ENCODE data around the gene CTAGE1. TPM values are rescaled to one million over a fixed set of nuclear protein-coding genes. Genes with fewer than 3 reads are reported as not detected.

The CTAGE1 gene
- polyA plus RNA-seq, 1 of the 3 experiments (the other 2 are of a cell fraction): 0.07 TPM

GRCh38 chr18:22447792-22448191 lies 30.1 kb upstream of the CTAGE1 start (continued):
- TF ChIP-seq MEF2A (IDR thresholded peaks at IDR 0.05; ENCODE audit: borderline replicate concordance, low read depth) (no peak), CHD2 (IDR thresholded peaks at IDR 0.05; ENCODE audit: low read length, partially characterized antibody) (no peak), JUND (IDR thresholded peaks at IDR 0.05) (no peak)

GRCh38 chr18:22446911-22447310 lies 29.2 kb upstream of the CTAGE1 start:
- H3K9me2 ChIP-seq: no peaks in the 10 kb centered on the region
- H3K36me3 ChIP-seq (replicated peaks in 1 of 2; ENCODE audit: control insufficient read depth in 1 of 2, insufficient read depth in 2 of 2, low read length in 1 of 2): no peaks in the 10 kb centered on the region
- no peak overlapping the region for H3K4me2 ChIP-seq
- H3K4me3 ChIP-seq (ENCODE audit: low read depth in 2 of 2, low read length in 1 of 2): no peak overlapping the region
- 5% methylated on average over 4 of the region's 4 CpGs for WGBS (ENCODE audit: low lambda C conversion rate)
- 0 out of 2 replicates have a peak, but pooled peaks cover 3% of the 10 kb centered on the region for H3K9me3 ChIP-seq
- H3F3A ChIP-seq (replicated peaks; ENCODE audit: insufficient read depth): no peaks in the 10 kb centered on the region
- ChIA-PET CTCF (interaction anchor here (1.9 kb wide), 1 partner anchor 12 kb away, joined by 7 read pairs; no protein-coding TSS in a partner anchor), POLR2A (no interaction called here)
- no peak overlapping the region for H3K27ac ChIP-seq (ENCODE audit: low read depth in 2 of 2, low read length in 1 of 2)
- no peak overlapping the region for H2AFZ ChIP-seq (ENCODE audit: low read depth)
- no peak for DNase-seq
- TF ChIP-seq IRF3 (IDR thresholded peaks at IDR 0.05; ENCODE audit: low read depth, low read length): no peak
- TF ChIP-seq CHD2 (IDR thresholded peaks at IDR 0.05; ENCODE audit: low read length, partially characterized antibody): no peak
- no peak for TF ChIP-seq ELF1 (IDR thresholded peaks at IDR 0.05)
- TF ChIP-seq FOXJ3 (CRISPR knock-in tag; IDR thresholded peaks at IDR 0.05): no peak
- TF ChIP-seq, protein P1, sequence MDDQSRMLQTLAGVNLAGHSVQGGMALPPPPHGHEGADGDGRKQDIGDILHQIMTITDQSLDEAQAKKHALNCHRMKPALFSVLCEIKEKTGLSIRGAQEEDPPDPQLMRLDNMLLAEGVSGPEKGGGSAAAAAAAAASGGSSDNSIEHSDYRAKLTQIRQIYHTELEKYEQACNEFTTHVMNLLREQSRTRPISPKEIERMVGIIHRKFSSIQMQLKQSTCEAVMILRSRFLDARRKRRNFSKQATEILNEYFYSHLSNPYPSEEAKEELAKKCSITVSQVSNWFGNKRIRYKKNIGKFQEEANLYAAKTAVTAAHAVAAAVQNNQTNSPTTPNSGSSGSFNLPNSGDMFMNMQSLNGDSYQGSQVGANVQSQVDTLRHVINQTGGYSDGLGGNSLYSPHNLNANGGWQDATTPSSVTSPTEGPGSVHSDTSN (IDR thresholded peaks at IDR 0.05): no peak
- no peak for TF ChIP-seq EP300 (IDR thresholded peaks at IDR 0.05; ENCODE audit: borderline replicate concordance in 1 of 2, low read depth in 1 of 2, low read length in 1 of 2)
- TF ChIP-seq, protein P2, sequence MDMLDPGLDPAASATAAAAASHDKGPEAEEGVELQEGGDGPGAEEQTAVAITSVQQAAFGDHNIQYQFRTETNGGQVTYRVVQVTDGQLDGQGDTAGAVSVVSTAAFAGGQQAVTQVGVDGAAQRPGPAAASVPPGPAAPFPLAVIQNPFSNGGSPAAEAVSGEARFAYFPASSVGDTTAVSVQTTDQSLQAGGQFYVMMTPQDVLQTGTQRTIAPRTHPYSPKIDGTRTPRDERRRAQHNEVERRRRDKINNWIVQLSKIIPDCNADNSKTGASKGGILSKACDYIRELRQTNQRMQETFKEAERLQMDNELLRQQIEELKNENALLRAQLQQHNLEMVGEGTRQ (IDR thresholded peaks at IDR 0.05; ENCODE audit: borderline replicate concordance, low read depth, low read length): no peak
- no peak for TF ChIP-seq JUND (IDR thresholded peaks at IDR 0.05)
- TF ChIP-seq NRF1 (IDR thresholded peaks at IDR 0.05; ENCODE audit: low read depth, low read length): no peak
- no peak for TF ChIP-seq GATA2 (CRISPR knock-in tag; IDR thresholded peaks at IDR 0.05)
- no peak for TF ChIP-seq FOSL2 (IDR thresholded peaks at IDR 0.05; ENCODE audit: borderline replicate concordance, low read depth)
- TF ChIP-seq TAF1 (IDR thresholded peaks at IDR 0.05; ENCODE audit: borderline replicate concordance, low read depth, low read length): no peak
- TF ChIP-seq, protein P3, sequence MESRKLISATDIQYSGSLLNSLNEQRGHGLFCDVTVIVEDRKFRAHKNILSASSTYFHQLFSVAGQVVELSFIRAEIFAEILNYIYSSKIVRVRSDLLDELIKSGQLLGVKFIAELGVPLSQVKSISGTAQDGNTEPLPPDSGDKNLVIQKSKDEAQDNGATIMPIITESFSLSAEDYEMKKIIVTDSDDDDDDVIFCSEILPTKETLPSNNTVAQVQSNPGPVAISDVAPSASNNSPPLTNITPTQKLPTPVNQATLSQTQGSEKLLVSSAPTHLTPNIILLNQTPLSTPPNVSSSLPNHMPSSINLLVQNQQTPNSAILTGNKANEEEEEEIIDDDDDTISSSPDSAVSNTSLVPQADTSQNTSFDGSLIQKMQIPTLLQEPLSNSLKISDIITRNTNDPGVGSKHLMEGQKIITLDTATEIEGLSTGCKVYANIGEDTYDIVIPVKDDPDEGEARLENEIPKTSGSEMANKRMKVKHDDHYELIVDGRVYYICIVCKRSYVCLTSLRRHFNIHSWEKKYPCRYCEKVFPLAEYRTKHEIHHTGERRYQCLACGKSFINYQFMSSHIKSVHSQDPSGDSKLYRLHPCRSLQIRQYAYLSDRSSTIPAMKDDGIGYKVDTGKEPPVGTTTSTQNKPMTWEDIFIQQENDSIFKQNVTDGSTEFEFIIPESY (IDR thresholded peaks at IDR 0.05; ENCODE audit: borderline replicate concordance, low read depth): no peak
- TF ChIP-seq TCF12 (IDR thresholded peaks at IDR 0.05): no peak
- TF ChIP-seq, protein P4, sequence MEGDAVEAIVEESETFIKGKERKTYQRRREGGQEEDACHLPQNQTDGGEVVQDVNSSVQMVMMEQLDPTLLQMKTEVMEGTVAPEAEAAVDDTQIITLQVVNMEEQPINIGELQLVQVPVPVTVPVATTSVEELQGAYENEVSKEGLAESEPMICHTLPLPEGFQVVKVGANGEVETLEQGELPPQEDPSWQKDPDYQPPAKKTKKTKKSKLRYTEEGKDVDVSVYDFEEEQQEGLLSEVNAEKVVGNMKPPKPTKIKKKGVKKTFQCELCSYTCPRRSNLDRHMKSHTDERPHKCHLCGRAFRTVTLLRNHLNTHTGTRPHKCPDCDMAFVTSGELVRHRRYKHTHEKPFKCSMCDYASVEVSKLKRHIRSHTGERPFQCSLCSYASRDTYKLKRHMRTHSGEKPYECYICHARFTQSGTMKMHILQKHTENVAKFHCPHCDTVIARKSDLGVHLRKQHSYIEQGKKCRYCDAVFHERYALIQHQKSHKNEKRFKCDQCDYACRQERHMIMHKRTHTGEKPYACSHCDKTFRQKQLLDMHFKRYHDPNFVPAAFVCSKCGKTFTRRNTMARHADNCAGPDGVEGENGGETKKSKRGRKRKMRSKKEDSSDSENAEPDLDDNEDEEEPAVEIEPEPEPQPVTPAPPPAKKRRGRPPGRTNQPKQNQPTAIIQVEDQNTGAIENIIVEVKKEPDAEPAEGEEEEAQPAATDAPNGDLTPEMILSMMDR (IDR thresholded peaks at IDR 0.05): no peak
- TF ChIP-seq RCOR1 (IDR thresholded peaks at IDR 0.05; ENCODE audit: low read length): no peak
- TF ChIP-seq, protein P5, sequence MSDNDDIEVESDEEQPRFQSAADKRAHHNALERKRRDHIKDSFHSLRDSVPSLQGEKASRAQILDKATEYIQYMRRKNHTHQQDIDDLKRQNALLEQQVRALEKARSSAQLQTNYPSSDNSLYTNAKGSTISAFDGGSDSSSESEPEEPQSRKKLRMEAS (IDR thresholded peaks at IDR 0.05; ENCODE audit: low read depth): no peak
- TF ChIP-seq RFX5 (IDR thresholded peaks at IDR 0.05; ENCODE audit: low read length): no peak
- TF ChIP-seq EZH2phosphoT487 (IDR thresholded peaks at IDR 0.05; ENCODE audit: borderline replicate concordance, low read depth): no peak
- TF ChIP-seq REST (IDR thresholded peaks at IDR 0.05; ENCODE audit: low read depth, low read length): no peak
- no peaks in the 10 kb centered on the region for H3K79me2 ChIP-seq (ENCODE audit: insufficient read depth)
- no peaks in the 10 kb centered on the region for H3K4me1 ChIP-seq (ENCODE audit: control insufficient read depth in 1 of 2, insufficient read depth in 2 of 2, low read depth in 1 of 2, low read length in 1 of 2)
- no peak overlapping the region for H3K9ac ChIP-seq
- H3K27me3 ChIP-seq (ENCODE audit: insufficient read depth): no peaks in the 10 kb centered on the region
- no peaks in the 10 kb centered on the region for H4K20me1 ChIP-seq (ENCODE audit: insufficient read depth)
